Retinal pigment epithelial cell (primary cell): ENCODE results near the gene ZNF256.

Experiments
- DNase-seq: peaks from one replicate; pipeline ENCODE4 v3.0.0-alpha.2; 2010; ENCODE audit warnings: low read depth
- H3K4me3 ChIP-seq: 2 replicates; pipeline ENCODE4 v1.5.1; 2011; ENCODE audit warnings: mild to moderate bottlenecking, low read length, control low read depth, moderate library complexity
- TF ChIP-seq, protein P1 (sequence below): conservative IDR thresholded peaks from 2 replicates; pipeline ENCODE4 v1.5.1; 2011; ENCODE audit warnings: low read depth, low read length, control low read depth, inconsistent platforms

The ZNF256 gene

DNA sequence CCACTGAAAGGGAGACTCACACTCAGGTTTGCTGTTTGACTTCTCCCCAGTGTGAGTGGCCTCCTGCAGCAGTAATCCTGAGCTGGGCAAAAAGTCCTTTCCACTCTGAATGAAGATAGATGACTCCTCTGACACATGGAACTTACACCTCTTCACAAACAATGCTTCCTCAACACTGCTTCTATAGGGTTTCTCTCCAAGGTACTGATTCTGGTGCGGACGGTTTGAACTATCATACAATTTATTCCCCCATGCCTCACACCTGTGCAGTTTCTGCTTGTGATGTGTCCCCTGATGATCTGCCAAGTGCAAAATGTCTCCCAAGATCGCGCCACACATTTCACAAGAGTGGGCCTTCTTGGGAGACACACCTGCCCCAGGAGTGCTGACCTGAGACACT is 19.9 kb downstream of the ZNF256 start:
- TF ChIP-seq, protein P1, sequence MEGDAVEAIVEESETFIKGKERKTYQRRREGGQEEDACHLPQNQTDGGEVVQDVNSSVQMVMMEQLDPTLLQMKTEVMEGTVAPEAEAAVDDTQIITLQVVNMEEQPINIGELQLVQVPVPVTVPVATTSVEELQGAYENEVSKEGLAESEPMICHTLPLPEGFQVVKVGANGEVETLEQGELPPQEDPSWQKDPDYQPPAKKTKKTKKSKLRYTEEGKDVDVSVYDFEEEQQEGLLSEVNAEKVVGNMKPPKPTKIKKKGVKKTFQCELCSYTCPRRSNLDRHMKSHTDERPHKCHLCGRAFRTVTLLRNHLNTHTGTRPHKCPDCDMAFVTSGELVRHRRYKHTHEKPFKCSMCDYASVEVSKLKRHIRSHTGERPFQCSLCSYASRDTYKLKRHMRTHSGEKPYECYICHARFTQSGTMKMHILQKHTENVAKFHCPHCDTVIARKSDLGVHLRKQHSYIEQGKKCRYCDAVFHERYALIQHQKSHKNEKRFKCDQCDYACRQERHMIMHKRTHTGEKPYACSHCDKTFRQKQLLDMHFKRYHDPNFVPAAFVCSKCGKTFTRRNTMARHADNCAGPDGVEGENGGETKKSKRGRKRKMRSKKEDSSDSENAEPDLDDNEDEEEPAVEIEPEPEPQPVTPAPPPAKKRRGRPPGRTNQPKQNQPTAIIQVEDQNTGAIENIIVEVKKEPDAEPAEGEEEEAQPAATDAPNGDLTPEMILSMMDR: no peak
- H3K4me3 ChIP-seq: no peak overlapping the region
- DNase-seq: no peak

DNA sequence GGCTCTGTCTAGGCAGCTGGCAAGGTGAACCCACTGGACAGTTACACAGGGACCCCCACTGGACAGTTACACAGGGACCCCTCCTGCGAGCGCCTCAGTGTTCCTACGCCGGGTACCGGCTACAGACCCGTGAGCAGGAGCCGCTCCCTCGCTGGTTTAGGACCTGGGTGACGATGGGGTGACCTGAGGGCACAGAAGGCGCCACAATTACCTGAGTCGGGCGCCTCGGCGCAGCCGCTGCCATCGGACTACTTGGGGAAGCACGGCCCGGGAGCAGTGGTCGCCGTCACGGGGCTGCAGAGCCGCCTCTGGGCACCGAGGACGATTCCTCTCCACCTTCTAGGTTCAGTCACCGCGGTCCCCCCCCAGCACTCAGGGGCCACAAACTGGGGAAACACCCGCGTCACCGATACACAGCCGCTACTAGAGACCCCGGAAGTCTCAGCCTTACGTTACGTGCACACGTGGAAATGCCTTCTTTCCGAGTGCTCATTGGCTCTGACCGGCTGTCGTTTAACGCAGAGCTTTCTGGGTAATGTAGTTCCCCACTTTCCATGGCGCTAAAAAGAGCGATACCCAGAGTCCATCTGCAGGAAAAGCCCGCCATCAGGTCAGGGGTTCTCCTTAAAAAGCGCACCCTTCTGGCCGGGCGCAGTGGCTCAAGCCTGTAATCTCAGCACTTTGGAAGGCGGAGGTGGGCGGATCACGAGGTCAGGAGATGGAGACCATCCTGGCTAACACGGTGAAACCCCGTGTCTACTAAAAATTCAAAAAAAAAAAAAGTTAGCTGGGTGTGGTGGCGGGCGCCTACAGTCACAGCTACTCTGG is 31.1 kb downstream of the ZNF256 start, which contains the start of gene ZNF417:
Gene ZNF417, minus strand, starts transcription at position 425 of the 828 bp plus-strand sequence. Its CDS starts 181 bp downstream, at position 244.
- H3K4me3 ChIP-seq: peak within 1 kb of the TSS; percentile 86
- peak; percentile 91 for DNase-seq
- TF ChIP-seq, protein P1: peak; percentile 43

DNA sequence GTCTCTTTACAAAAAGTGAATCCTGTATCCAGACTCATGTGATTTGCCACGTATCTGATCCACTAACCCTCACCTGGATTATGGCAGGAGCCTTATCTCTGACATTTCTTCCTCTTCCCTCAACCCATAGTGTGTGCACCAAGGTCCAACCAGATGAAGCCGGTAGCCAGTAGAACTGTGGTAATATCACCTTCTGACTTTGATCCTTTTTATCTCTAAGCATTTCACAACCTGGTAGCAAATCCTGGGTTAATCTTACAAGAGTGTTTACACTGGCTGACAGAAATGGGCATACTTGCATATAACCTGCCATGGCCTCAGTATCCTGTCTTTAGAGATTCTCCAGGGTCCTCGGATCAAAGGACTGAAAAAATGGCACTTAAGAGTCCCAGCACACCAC is 33.0 kb downstream of the ZNF256 start:
- TF ChIP-seq, protein P1: no peak
- H3K4me3 ChIP-seq: no peak overlapping the region
- no peak for DNase-seq

DNA sequence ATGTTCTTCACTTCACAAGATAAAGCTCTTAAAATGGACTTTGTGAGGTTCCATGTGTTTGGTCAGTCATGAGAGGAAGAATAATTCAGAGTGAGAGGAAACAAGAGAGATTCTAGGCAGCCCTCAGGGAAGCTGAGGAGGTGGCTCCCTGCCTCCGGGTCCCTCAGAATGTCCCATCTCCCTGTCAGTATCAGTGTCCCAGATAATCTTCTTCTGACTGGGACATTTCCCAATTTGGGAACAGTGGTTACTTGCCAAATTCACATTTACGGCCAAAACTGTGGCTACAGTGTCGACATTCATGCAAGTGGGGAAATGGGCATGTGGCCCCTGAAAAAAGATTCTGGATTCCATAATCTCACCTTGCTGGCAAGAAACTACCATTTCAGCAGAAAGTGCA is 40.1 kb downstream of the ZNF256 start:
- no peak for DNase-seq
- TF ChIP-seq, protein P1: no peak
- no peak overlapping the region for H3K4me3 ChIP-seq

DNA sequence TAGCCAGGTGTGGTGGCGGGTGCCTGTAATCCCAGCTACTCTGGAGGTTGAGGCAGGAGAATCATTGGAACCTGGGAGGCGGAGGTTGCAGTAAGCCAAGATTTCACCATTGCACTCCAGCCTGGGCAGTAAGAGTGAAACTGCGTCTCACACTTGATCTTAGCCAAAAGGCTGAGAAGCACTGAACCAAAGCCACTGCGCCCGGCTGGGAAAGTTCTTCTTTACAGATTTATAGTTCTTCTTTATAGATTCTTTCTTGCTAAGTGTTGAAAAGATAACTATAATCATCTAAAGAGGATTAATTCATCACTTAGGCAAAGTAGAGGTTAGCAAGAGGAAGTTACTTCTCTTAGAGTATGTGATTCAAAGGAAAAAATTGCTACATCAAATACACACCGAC is 42.2 kb downstream of the ZNF256 start:
- TF ChIP-seq, protein P1: no peak
- H3K4me3 ChIP-seq: no peak overlapping the region
- no peak for DNase-seq

DNA sequence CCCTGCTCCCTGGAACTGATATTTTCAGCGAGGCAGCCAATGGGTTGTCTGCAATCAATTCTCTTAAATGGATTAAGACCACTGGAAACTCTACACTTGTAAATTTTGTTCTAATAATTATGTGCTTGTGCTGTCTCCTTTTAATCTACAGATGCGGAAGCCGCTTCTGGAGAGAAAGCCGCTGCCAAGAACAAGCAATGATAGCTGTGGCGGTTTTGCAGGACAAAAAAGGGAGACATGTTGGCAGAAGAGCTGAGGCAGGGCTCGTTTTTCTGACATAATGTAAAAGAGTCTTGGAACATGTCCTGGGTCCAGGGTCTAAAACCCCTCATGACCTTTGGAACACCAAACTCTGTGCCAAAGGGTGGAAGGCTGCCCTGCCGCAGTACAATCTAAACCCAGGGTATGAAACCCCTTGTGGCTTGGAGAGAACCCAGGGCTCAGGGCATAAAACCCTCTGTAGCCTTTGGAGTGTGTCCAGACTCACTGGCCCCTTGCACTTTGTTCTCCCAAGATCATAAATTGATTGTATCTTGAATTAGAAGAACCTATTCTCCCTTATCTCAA is 43.8 kb downstream of the ZNF256 start:
- no peak for DNase-seq
- H3K4me3 ChIP-seq: no peak overlapping the region
- TF ChIP-seq, protein P1: no peak

DNA sequence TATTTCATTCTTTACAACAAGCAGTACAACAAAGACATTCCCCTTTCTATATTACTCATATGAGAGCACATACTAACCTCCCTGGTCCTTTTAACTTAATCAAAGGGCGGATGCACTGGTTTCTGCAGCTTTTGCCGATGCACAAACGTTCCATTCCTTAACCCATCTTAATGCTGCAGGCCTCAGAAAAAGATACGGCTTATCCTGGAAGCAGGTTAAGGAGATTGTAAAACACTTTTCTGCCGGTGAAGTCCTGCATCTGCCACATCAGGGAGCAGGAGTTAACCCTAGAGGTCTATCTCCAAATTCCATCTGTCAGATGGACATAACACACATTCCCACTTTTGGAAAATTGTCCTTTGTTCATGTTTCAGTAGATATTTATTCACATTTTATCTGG is 47.2 kb downstream of the ZNF256 start:
- DNase-seq: no peak
- TF ChIP-seq, protein P1: no peak
- no peak overlapping the region for H3K4me3 ChIP-seq
